Fibroblast of pulmonary artery (primary cell): ENCODE results near the gene C1QTNF9.

Source experiments
- DNase-seq: peaks from one replicate; pipeline ENCODE4 v3.0.0-alpha.2; 2010; ENCODE audit warnings: low read depth
- H3K4me3 ChIP-seq: replicated peaks from 2 replicates; pipeline ENCODE4 v1.5.1; 2011; ENCODE audit warnings: low read depth, mild to moderate bottlenecking, control low read depth, low read length, moderate library complexity
- TF ChIP-seq, protein P1 (sequence below): IDR thresholded peaks from 2 replicates; pipeline ENCODE4 v1.5.1; 2011; ENCODE audit warnings: mild to moderate bottlenecking, control low read depth, low read length, inconsistent platforms; ENCODE audit errors: missing control alignments

Gene C1QTNF9

DNA sequence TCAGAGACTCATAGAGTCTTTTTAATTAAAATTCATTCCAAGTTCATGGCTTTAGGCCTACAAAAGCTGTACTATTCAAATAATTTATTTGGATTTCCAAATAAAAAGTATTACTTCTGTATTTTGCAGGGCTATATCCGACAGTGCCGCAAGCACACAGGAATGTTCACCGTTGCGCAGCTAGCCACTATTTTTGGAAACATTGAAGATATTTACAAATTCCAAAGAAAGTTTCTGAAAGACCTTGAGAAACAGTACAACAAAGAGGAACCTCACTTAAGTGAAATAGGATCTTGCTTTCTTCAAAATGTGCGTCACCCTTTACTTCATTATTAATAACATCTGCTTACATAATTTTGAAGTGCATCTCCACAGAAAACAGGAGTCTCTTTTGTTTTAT lies 20.5 kb upstream of the C1QTNF9 start:
- no peak overlapping the region for H3K4me3 ChIP-seq
- TF ChIP-seq, protein P1, sequence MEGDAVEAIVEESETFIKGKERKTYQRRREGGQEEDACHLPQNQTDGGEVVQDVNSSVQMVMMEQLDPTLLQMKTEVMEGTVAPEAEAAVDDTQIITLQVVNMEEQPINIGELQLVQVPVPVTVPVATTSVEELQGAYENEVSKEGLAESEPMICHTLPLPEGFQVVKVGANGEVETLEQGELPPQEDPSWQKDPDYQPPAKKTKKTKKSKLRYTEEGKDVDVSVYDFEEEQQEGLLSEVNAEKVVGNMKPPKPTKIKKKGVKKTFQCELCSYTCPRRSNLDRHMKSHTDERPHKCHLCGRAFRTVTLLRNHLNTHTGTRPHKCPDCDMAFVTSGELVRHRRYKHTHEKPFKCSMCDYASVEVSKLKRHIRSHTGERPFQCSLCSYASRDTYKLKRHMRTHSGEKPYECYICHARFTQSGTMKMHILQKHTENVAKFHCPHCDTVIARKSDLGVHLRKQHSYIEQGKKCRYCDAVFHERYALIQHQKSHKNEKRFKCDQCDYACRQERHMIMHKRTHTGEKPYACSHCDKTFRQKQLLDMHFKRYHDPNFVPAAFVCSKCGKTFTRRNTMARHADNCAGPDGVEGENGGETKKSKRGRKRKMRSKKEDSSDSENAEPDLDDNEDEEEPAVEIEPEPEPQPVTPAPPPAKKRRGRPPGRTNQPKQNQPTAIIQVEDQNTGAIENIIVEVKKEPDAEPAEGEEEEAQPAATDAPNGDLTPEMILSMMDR, result no peak
- no peak for DNase-seq

DNA sequence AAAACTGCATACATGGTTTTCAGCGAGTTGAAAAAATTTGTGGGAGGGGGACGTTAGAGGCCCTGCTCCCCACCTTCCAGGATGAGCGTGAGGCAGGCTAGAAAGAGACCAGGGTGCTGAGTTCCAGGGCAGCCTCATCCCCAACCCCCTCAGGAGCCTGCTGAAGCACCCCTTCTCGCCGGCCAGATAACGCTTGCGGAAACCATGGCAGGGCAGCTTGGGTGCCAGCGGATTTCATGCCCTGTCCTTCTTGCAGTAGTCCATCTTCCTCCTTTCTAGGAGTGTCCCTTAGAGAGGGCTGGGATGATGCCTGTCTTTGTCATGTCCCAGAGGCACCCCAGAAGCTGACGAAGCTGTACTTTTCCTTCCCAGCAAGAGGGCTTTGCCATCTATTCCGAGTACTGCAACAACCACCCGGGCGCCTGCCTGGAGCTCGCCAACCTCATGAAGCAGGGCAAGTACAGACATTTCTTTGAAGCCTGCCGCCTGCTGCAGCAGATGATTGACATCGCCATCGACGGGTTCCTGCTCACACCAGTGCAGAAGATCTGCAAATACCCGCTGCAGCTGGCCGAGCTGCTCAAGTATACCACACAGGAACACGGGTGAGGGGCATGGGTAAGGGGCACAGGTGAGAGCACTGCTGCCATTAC lies 19.0 kb upstream of the C1QTNF9 start:
- TF ChIP-seq, protein P1, result no peak
- no peak overlapping the region for H3K4me3 ChIP-seq
- DNase-seq, result no peak

DNA sequence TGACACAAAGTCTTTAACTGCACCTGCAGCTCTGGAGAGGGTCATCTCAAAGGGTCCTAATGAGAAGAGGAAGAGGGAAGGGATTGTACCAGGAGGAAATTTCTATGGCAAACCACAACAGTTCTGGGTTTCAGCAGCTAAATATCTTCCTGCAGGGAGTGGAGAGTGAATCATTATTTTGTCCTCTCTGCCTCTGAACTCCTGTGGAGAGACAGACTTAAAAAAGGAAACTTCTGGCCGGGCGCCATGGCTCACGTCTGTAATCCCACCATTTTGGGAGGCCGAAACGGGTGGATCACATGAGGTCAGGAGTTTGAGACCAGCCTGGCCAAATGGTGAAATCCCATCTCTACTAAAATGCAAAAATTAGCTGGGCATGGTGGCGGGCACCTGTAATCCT lies 16.9 kb upstream of the C1QTNF9 start:
- DNase-seq, result no peak
- no peak overlapping the region for H3K4me3 ChIP-seq
- TF ChIP-seq, protein P1, result no peak

DNA sequence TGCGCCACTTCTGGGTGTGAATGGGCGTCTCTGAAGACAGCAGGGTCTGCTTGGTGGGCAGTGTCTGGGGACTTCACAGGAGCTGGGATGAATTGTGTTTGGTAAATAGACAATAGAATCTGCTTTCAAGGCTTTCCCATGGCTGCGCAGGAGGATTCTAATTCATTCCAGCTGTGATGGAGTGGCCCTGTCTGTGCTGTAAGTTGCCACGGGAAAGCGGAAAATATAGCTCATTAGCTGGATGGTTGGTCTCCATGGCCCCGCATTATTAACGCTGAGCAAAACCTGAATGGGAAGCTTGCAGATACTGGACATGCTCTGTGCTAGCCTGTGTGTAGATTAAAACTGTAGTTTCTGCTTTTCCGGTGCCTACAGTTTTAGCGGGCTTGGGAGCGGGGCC lies 15.6 kb upstream of the C1QTNF9 start:
- TF ChIP-seq, protein P1, result no peak
- DNase-seq, result no peak
- no peak overlapping the region for H3K4me3 ChIP-seq

DNA sequence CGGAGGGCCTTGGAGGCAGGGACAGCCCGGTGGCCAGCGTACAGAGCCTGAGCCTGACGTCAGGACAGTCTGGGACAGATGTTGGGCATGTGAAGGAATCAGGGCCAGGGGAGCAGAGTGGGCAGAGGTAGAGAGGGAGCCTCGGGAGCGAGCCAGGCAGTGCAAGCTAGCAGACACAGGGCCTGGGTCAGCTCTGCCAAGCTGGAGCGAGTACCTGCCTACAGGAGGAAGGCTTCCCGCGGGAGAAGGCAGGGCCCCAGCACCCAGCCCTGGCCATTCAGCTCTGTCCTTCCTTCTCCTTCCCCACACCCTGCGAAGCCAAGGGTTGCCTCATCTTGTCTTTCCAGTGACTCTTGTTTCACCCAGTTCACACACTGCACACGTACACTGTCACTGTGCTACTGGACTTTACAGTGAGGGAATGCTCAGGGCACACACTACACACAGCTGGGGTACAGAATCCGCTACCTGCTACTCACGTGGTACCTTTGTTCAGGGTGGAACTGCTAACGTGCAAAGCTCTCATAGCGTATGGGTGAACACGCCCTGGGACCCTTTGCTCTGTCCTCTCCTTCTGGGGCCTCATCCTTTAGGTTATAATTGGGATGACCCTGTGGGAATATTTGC lies 9.8 kb upstream of the C1QTNF9 start:
- H3K4me3 ChIP-seq, result no peak overlapping the region
- TF ChIP-seq, protein P1, result no peak
- DNase-seq, result no peak

DNA sequence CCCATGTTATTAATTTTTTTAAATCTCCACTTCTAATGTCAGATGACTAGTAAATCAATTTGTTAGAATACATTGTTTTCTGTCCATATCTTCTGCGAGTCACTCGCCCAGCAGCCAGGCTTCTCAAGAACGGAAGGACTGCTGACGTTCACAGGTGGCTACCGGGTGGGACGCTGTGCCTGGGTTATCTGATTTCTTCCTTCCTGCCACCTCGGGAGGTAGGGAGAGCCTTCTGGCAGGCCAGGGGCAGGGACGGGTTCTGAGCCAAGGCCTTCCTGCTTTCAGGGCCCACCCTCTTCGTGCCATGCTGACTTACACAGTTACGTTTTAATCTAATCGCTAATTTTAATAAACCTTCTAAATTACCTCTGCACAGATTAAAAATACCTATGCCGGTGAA lies 7.9 kb upstream of the C1QTNF9 start:
- TF ChIP-seq, protein P1, result no peak
- DNase-seq, result no peak
- H3K4me3 ChIP-seq, result no peak overlapping the region

DNA sequence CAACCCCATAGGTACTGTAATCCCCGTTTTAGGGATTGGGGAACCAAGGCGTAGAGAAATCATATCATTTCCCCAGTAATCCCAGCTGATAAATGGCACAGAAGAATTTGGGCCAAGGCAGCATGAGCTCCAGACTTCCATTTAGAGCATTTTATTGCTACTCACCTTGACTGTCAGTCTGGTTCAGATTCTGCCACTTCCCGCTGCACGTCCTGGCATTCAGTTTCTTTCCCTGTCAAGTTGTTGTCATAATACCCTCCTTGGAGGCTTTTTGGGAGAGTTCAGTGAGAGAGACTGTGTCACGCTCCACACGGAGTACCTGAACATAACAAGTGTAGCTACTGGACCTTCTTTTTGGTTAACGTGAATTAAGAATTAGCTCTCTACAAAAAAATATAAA lies 7.5 kb upstream of the C1QTNF9 start:
- no peak for DNase-seq
- TF ChIP-seq, protein P1, result no peak
- no peak overlapping the region for H3K4me3 ChIP-seq
